Colon (tissue), 2 donors: Measurements from ENCODE around the gene CLDN15.

ENCODE experiments used
- FAIRE-seq: peaks from 2 replicates; lab custom pipeline; 2012; peaks lifted over from hg19 to GRCh38; lab: Jason Lieb, UNC
- donor health status: control.
- donor health status: control.

CLDN15 gene

GRCh38 chr7:101243646-101244374, 6.2 kb upstream of the CLDN15 start:
- no peak for FAIRE-seq

DNA sequence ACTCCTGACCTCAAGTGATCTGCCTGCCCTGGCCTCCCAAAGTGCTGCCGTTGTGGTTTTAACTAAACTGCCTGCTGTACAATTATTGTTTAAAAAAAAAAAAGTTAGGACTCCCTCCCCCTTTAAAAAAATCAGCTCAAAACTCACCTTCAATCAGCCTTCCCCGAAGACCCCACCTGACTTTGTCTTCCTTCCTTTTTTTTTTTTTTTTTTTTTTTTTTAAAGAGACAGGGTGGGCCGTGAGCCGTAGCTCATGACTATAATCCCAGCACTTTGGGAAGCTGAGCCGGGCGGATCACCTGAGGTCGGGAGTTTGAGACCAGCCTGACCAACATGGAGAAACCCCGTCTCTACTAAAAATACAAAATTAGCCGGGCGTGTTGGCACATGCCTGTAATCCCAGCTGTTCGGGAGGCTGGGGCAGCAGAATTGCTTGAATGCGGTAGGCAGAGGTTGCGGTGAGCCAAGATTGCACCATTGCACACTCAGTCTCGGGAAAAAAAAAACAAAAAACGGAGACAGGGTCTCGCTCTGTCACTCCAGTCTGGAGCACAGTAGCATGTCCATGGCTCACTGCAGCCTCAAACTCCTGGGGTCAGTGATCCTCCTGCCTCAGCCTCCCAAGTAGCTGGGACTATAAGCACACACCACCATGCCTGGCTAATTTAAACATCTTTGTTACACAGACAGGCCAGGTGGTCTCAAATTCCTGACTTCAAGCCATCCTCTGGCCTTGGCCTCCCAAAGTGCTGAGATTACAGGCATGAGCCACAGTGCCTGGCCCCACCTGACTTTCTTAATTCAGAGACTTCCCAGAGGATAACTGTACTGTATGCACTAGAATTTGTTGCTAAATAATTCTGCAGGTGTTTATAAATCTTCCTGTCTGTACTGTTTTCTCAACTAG, 4.1 kb upstream of the CLDN15 start:
- FAIRE-seq, result no peak

GRCh38 chr7:101241015-101241363, 3.4 kb upstream of the CLDN15 start:
- no peak for FAIRE-seq

DNA sequence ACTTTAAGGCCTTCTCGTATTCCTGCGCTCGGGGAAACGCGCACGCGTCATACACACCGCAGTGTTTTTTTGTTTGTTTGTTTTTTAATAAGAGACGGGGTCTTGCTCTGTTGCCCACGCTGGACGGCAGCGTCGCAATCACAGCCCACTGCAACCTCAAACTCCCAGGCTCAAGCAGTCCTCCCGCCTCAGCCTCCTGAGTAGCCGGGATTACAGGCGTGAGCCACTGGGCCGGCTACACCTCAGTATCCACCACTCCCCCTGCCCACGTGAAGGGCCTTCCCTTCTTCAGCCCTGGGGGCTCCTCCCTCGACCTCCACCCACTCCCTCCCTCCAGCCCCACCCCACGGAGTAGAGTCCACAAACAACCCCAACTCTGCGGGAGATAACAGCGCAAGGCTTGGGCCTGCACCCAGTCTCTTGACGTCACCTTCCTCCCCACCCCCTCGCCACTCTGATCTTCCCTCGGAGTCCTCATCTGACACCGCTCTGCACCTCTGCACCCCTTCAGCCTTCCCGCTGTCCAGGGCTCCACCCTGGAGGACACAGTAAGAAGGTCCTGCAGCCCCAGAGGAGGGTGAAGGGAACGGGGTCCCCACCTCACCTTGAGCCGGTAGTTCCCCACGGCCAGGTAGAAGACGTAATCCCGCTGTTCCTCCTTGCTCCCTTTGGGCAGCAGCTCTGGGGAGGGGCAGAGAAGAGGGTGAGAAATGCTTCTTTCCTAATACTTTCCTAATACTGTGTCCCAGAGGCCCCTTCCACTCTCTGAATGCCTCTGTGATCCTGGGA, 2.8 kb upstream of the CLDN15 start:
- FAIRE-seq, result no peak

GRCh38 chr7:101239951-101240220, 2.3 kb upstream of the CLDN15 start:
- no peak for FAIRE-seq

- no peak for FAIRE-seq
Measured at GRCh38 chr7:101239191-101239950, 1.8 kb upstream of the CLDN15 start.

- FAIRE-seq, result no peak
Measured at GRCh38 chr7:101238226-101239182, 902 bp upstream of the CLDN15 start.

DNA sequence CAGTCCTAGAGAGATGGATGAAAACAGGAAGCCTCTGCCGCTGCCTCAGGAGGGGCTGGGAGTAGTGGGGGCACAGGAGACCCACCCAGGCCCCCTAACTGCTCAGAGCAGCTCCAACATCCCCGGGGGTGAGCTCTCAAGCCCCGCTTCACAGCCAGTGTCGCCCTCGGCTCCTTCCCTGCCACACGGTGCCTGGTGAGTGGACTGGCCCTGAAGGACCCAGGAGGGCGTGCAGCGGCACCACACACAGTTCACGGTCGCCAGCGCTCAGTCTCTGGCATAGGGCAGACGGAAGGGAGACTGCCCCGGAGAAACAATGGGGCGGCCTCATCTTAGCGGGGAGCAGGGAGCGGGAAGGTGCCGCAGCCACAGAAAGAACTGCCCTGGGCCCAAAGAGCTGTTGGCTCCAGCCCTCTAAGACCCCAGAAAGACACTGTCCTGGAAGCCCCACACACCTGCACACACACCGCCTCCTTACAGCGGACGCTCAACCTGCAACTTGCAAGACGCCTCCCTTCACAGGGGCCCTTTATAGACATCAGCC, 1.2 kb downstream of the CLDN15 start:
- no peak for FAIRE-seq

- FAIRE-seq, result no peak
Measured at GRCh38 chr7:101235522-101235921, 2.1 kb downstream of the CLDN15 start.

DNA sequence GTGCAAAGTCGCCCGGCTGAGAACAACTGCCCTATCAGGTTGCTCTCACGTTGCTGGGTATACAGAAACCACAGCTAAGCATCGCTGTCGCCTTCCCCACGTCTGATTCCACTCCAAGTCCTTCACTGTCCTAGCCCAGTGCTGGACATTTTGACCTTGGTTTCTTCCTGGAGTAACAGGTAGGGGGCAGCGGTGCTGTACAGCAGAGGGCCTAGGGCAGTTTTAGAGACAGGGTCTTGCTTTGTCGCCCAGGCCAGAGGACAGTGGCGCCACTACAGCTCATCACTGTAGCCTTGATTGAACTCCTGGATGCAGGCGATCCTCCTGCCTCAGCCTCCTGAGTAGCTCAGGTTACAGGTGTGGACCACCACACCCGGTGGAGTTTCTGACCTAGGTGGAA, 2.6 kb downstream of the CLDN15 start:
- no peak for FAIRE-seq

GRCh38 chr7:101234636-101235035, 3.0 kb downstream of the CLDN15 start:
- no peak for FAIRE-seq

DNA sequence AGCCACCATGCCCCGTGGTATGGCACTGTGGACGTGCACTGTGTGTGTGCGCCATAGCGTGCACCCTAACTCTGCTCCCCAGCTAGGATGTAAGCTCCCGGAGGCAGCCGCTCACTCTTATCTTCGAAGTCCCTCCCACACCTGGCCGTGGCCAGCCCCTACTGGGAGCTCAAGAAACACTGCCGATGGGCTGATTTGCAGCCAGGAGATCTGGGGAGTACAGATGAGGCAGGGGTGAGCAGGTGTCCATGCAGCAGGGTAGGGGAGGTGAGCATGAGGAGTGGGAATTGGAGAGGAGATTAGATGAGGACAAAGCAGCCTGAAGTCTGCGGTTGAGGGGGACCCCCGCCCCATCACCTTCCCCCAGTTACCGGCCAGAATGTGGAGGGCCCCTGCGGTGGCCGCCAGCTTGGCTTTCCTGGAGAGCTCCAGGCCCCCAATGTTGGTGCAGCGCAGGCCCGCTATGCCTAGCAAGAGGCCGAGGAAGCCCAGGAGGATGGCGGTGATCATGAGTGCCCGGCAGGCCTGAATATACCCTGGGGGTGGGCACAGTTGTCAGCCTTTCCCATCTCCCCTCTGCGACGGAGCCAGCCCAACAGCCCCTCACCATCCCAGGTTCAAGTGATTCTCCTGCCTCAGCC, 3.6 kb downstream of the CLDN15 start:
- FAIRE-seq, result no peak

DNA sequence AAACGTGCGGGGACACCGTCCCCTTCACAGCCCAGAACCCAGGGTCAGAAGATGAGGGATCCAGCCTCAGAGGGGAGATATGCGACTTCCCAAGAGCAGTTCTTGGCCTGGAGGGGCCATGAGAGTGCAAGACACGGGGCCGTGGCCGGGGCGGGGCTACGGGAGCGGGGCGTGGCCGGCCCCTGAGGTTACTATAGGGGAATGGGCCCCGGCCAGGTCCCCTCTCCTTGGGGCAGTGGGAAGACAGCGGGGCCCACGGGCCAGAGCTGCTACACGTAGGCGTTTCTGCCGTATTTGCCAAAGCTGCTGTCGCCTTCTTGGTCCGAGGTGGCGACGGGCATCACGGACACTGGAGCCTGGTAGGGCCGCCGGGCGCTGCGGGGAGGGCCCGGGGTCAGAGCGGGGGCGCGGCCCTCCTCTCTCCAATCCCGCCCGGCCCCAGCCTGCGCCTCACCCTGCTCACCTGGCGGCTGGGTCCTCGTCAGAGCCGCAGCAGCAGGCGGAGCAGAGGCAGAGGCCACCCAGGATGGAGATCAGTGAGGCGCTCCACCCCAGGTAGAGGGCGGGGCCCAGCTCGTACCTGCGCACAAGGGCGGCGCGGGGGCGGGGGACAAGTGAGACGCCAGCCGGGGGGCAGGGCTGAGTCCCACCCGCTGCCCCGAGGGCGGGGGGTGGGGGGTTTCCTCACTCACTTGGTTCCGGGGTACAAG, 5.3 kb downstream of the CLDN15 start:
- no peak for FAIRE-seq

DNA sequence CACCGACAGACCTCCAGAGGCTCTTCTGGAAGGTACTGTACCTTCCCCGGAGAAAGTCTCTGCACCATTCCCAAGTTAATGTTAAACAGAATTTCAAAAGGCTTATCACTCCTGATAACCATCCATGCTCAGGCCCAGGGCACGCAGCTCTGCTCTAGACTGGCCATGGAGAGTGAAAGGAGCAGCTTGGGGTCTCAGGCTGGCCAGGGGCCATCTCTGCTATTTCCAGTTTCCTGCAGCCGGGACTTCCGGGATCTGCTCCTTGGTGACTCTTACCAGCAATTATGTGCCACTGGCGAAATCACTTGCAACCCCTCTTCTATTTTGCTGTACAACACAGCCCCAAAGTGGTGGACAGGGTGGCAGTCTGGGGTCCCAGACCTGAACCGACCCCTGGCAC, 6.0 kb downstream of the CLDN15 start:
- no peak for FAIRE-seq

- no peak for FAIRE-seq
Measured at GRCh38 chr7:101226721-101227120, 10.9 kb downstream of the CLDN15 start.

DNA sequence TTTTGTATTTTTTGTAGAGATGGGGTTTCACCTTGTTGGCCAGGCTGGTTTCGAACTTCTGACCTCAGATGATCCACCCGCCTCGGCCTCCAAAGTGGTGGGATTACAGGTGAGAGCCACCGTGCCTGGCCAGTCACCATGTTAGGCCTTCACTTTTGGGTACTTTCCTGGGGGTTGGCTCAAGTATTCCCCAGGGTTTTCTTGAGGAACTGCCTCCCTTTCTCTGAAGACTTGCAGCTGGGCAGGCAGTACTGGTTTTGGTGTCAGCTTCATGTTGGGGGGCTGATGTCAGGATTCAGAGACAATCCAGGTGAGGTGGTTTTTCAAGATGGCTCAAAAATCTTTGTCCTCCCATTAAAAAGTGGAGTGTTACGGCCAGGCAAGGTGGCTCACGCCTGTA, 12.0 kb downstream of the CLDN15 start:
- no peak for FAIRE-seq

GRCh38 chr7:101223528-101223927, 14.1 kb downstream of the CLDN15 start:
- no peak for FAIRE-seq

GRCh38 chr7:101222275-101222830, 15.2 kb downstream of the CLDN15 start:
- FAIRE-seq, result no peak

- no peak for FAIRE-seq
Measured at GRCh38 chr7:101220295-101220694, 17.3 kb downstream of the CLDN15 start.
